ENCODE measurements around the gene AADAT.

GRCh38 chr4:170014359-170015011 is 75.3 kb downstream of the AADAT start:
- TF ChIP-seq HMGXB4 (CRISPR knock-in tag; IDR thresholded peaks at IDR 0.05; ENCODE audit: borderline replicate concordance) (no peak), MAFK (IDR thresholded peaks at IDR 0.05; ENCODE audit: partially characterized antibody) (no peak), CTCF (IDR thresholded peaks at IDR 0.05) (no peak), BHLHE40 (IDR thresholded peaks at IDR 0.05; ENCODE audit: low read depth, low read length) (no peak), ESRRA (IDR thresholded peaks at IDR 0.05; ENCODE audit: borderline replicate concordance, low read length) (no peak), KDM5A (IDR thresholded peaks at IDR 0.05) (no peak), FOSB (CRISPR knock-in tag; IDR thresholded peaks at IDR 0.05) (no peak), POLR2A (IDR thresholded peaks at IDR 0.05; ENCODE audit: low read length) (no peak), JUN (IDR thresholded peaks at IDR 0.05) (no peak), RFX5 (IDR thresholded peaks at IDR 0.05) (no peak), MAX (IDR thresholded peaks at IDR 0.05) (no peak)
